ENCODE data around the gene MIEF2. TPM values are rescaled to one million over a fixed set of nuclear protein-coding genes. Genes with fewer than 3 reads are reported as not detected.

The MIEF2 gene
- total RNA-seq, 4 donors from 2014 or later = 10.8 to 19.0 (median 12.5) TPM

DNA sequence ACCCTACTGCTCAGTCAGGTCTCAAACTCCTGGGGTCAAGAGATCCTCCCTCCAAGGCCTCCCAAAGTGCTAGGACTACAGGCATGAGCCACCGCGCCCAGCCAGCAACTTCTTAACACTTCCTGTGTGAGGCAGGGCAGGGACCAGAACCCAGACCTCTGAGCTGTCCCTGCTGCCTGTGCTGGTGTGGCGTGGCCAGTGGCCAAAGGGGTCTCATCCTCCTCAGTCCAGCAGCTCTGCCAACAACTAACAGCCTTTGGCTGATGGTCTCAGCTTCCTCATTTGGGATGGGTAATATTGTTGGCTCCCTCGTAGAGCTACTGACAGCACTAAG lies 36.4 kb upstream of the MIEF2 start:
- no peak for ATAC-seq
- Histone ChIP-seq H3K9me3 (no peaks in the 10 kb centered on the region), H3K36me3 (no peaks in the 10 kb centered on the region), H3K4me3 (no peak overlapping the region), H3K27ac (peak overlapping the region in 3 of 4 donors; percentile 66 to 81 (median 76)), H3K27me3 (no peaks in the 10 kb centered on the region), H3K4me1 (peaks cover 0 to 42% (median 18%) of the 10 kb centered on the region in 3 donors)
- TF ChIP-seq POLR2A (IDR thresholded peaks at IDR 0.05) (no peak), EP300 (IDR thresholded peaks at IDR 0.05) (no peak), POLR2AphosphoS5 (IDR thresholded peaks at IDR 0.05) (no peak), CTCF (IDR thresholded peaks at IDR 0.05) (no peak)
- WGBS, 2 donors (ENCODE audit: low coverage in 1 of 2) = 80% methylated on average over 1 of the region's 4 CpGs; no CpG with 5 or more reads in 1 of the 2 donors

DNA sequence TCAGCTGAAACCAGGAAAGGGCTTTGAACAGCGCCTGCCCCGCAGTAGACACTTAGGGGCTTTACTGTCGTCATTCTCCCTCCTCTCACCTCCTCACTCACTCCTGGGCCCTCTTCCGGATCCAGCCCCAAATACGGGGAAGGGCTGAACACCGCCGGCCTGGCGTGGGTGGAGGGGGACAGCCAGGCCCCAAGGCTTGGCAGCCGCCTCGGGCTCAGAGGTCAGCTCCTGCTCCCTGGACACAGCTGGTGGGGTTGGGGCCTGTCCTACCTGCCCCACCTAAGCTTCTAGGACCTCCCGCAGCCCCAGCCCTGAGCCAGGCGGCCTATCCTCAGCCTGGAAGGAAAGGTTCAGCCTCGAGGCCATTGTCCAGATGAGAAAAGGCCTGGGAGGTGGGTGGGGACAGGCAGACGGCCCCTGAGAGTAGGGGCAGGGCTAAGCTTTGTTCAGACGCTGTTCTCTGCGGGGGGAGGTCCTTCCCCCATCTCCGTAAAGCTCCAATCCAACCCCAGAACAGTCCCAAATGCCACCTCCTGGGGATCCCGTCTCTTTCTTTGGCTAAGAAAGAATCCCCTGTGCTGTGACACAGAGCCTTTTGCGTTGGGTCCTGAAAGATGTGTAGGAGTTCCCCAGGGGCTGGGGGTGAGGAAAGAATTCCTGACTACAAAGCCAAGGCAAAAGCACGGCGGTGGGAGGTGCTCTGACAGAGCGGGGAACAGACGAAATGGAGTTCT lies 35.9 kb upstream of the MIEF2 start:
- TF ChIP-seq POLR2AphosphoS5 (IDR thresholded peaks at IDR 0.05) (no peak), EP300 (IDR thresholded peaks at IDR 0.05) (no peak), POLR2A (IDR thresholded peaks at IDR 0.05) (no peak), CTCF (IDR thresholded peaks at IDR 0.05) (no peak)
- Histone ChIP-seq H3K27me3 (no peaks in the 10 kb centered on the region), H3K4me3 (peak overlapping the region in 1 of 2 donors; percentile 65), H3K4me1 (peaks cover 0 to 37% (median 15%) of the 10 kb centered on the region in 3 donors), H3K27ac (peak overlapping the region in 3 of 4 donors; percentile 66 to 81 (median 76)), H3K36me3 (no peaks in the 10 kb centered on the region), H3K9me3 (no peaks in the 10 kb centered on the region)
- peak; percentile 35 for ATAC-seq
- WGBS, 2 donors (ENCODE audit: low coverage in 1 of 2) = 10 to 23% methylated on average over 4 to 12 of the region's 23 CpGs

DNA sequence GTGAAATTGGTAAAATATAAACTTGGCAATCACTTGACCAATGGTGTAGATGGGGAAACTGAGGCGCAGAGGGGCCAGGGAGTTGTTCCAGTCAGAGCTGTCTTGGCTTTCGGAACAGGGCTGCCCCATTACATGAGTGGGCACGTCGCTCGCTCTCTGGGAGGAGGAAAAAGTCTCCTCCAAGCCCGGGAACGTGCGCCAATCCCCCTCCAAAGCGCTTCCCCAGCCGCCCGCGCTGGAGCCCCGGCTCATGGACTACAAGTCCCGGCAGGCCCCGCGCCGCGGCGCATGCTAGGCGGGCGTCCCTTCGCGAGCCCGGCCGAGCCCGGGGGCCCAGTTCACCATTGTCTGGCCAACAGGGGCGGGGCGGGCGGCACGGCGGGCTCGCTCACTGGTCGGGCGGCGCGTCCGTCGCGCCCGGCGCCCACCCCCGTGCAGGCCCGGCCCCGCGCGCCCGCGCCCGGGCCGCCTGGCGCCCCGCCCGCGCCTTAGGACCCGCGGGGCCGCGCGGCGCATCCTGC lies 35.3 kb upstream of the MIEF2 start, which contains the start of gene LLGL1:
Gene LLGL1, plus strand, starts transcription at position 515 of the 521 bp plus-strand sequence. CDS start 48 bp downstream, outside the sequence.
- no peak for TF ChIP-seq EP300 (IDR thresholded peaks at IDR 0.05)
- peak; percentile 33 for TF ChIP-seq POLR2AphosphoS5 (IDR thresholded peaks at IDR 0.05)
- TF ChIP-seq CTCF (IDR thresholded peaks at IDR 0.05) = no peak
- no peak for TF ChIP-seq POLR2A (IDR thresholded peaks at IDR 0.05)
- Histone ChIP-seq H3K27ac (peak within 1 kb of the TSS in 3 of 4 donors; percentile 66 to 81 (median 80)), H3K9me3 (no peaks in the 10 kb centered on the region), H3K4me3 (peak within 1 kb of the TSS; percentile 39 to 65), H3K27me3 (no peaks in the 10 kb centered on the region), H3K4me1 (peaks cover 0 to 37% (median 15%) of the 10 kb centered on the region in 3 donors), H3K36me3 (no peaks in the 10 kb centered on the region)
- peak; percentile 97 for ATAC-seq
- WGBS, 2 donors (ENCODE audit: low coverage in 1 of 2) = 0 to 6% methylated on average over 2 to 7 of the region's 60 CpGs

DNA sequence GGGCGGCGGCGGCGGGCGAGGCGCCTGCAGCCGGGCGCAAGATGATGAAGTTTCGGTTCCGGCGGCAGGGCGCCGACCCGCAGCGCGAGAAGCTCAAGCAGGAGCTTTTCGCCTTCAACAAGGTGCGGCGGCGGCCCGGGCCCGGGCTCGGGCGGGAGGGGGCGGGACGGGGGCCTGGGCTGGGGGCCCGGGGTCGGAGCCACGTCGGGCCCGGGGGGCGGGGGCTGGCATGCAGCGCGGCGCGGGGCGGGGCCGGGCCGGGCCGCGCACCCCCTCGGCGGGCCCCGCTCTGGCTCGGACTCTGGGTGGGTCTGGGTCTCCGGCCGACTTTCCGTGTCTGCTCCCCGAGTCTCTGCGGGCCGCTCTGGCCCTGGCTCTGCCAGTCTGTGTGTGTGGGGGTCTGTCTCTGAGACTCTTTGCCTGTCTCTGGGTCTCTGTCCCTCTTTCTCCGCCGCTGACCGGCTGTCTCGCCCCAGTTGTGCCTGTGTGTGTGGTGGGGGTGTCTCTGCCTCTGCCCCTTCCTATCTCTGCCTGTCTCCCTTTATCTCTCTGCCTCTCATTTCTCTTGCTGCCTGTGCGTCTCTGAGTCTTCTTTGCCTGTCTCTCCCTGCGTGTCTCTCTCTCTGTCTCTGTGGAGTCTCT lies 34.7 kb upstream of the MIEF2 start:
- peak; percentile 17 for ATAC-seq
- Histone ChIP-seq H3K36me3 (no peaks in the 10 kb centered on the region), H3K4me1 (peaks cover 0 to 37% (median 15%) of the 10 kb centered on the region in 3 donors), H3K27me3 (no peaks in the 10 kb centered on the region), H3K9me3 (no peaks in the 10 kb centered on the region), H3K27ac (peak overlapping the region in 3 of 4 donors; percentile 62 to 80 (median 66)), H3K4me3 (peak overlapping the region; percentile 39 to 65)
- 0% methylated on average over 5 to 11 of the region's 57 CpGs for WGBS, 2 donors (ENCODE audit: low coverage in 1 of 2)
- TF ChIP-seq POLR2AphosphoS5 (IDR thresholded peaks at IDR 0.05) (no peak), CTCF (IDR thresholded peaks at IDR 0.05) (no peak), EP300 (IDR thresholded peaks at IDR 0.05) (no peak), POLR2A (IDR thresholded peaks at IDR 0.05) (no peak)
